GM23248 (cell line): ENCODE results near the gene NOVA2. TPM values are rescaled to one million over a fixed set of nuclear protein-coding genes. Genes with fewer than 3 reads are reported as not detected.
A peak's percentile ranks its signal among the peaks of the same experiment; 100 is the strongest.

Experiments
- DNase-seq: peaks from one replicate; pipeline ENCODE4 v3.0.0-alpha.2; 2015
- H2AFZ ChIP-seq: fragments of 200-600 bp; sonication (generic); 2 replicates; pipeline ENCODE4 v1.6.1; 2016; ENCODE audit warnings: antibody characterized with exemption
- H3F3A ChIP-seq: fragments of 200-600 bp; sonication (generic); 2 replicates; pipeline ENCODE4 v1.6.1; 2016; ENCODE audit warnings: mild to moderate bottlenecking, antibody characterized with exemption, mixed run types; ENCODE audit not compliant: insufficient read depth
- H3K27ac ChIP-seq: fragments of 200-600 bp; sonication (generic); 2 replicates; pipeline ENCODE4 v1.5.1; 2016; ENCODE audit warnings: mild to moderate bottlenecking
- H3K27me3 ChIP-seq: fragments of 200-600 bp; sonication (generic); replicated peaks from 2 replicates; pipeline ENCODE4 v1.6.1; 2016; ENCODE audit warnings: mild to moderate bottlenecking; ENCODE audit not compliant: insufficient read depth
- H3K36me3 ChIP-seq: fragments of 200-600 bp; sonication (generic); 2 replicates; pipeline ENCODE4 v1.6.1; 2016; ENCODE audit warnings: low read depth, mild to moderate bottlenecking
- H3K4me1 ChIP-seq: fragments of 200-600 bp; sonication (generic); 2 replicates; pipeline ENCODE4 v1.6.1; 2016; ENCODE audit warnings: mild to moderate bottlenecking; ENCODE audit not compliant: insufficient read depth
- H3K4me2 ChIP-seq: fragments of 200-600 bp; sonication (generic); one replicate; pipeline ENCODE4 v1.6.1; 2016; ENCODE audit warnings: mild to moderate bottlenecking; ENCODE audit not compliant: unreplicated experiment
- H3K4me3 ChIP-seq: fragments of 200-600 bp; sonication (generic); 2 replicates; pipeline ENCODE4 v1.5.1; 2016; ENCODE audit warnings: mild to moderate bottlenecking
- H3K79me2 ChIP-seq: fragments of 200-600 bp; sonication (generic); 2 replicates; pipeline ENCODE4 v1.6.1; 2016; ENCODE audit warnings: mild to moderate bottlenecking; ENCODE audit not compliant: insufficient read depth
- H3K9ac ChIP-seq: fragments of 200-600 bp; sonication (generic); 2 replicates; pipeline ENCODE4 v1.6.1; 2016; ENCODE audit warnings: mild to moderate bottlenecking
- H3K9me2 ChIP-seq: fragments of 200-600 bp; sonication (generic); 2 replicates; pipeline ENCODE4 v1.6.1; 2016; ENCODE audit warnings: mixed run types, mild to moderate bottlenecking, moderate library complexity; ENCODE audit not compliant: insufficient read depth
- H3K9me3 ChIP-seq: fragments of 200-600 bp; sonication (generic); one replicate; pipeline ENCODE4 v1.6.1; 2017; ENCODE audit warnings: low read depth
- H4K20me1 ChIP-seq: fragments of 200-600 bp; sonication (generic); 2 replicates; pipeline ENCODE4 v1.6.0; 2016; ENCODE audit not compliant: insufficient read depth
- EZH2 ChIP-seq: fragments of 200-600 bp; sonication (generic); IDR thresholded peaks from 2 replicates; pipeline ENCODE4 v1.6.1; 2018; ENCODE audit warnings: antibody characterized with exemption, mild to moderate bottlenecking; ENCODE audit not compliant: insufficient read depth, poor library complexity, severe bottlenecking
- EZH2phosphoT487 ChIP-seq: fragments of 200-600 bp; sonication (generic); IDR thresholded peaks from 2 replicates; pipeline ENCODE4 v1.6.1; 2018; ENCODE audit warnings: antibody characterized with exemption, moderate library complexity, mild to moderate bottlenecking, low read depth; ENCODE audit not compliant: insufficient read depth
- whole genome bisulfite sequencing, 2 experiments: methylation state at CpG; one replicate each; pipeline ENCODE4 v1.1.6; 2015 to 2017; ENCODE audit warnings: low lambda C conversion rate in 2 of 2, low coverage in 1 of 2; ENCODE audit errors: missing lambda C conversion rate in 2 of 2; 5-methylcytosine and 5-hydroxymethylcytosine counted together
- in situ Hi-C: fragments of 300-500 bp; cut with MboI; formaldehyde crosslinking; loops from 2 replicates; pipeline ENCODE4 v1.15.0; 2020
- polyA plus RNA-seq: library from polyadenylated mRNA; unstranded; fragments of >200 nt; fragmentation: Nextera tagmentation; extraction: Ambion mirVana; gene quantifications from 2 replicates; pipeline ENCODE4 v1.2.1, GENCODE V29; 2016
- total RNA-seq: library from RNA; depleted of rRNA; stranded (reverse); fragments of >200 nt; shearing (Covaris generic); gene quantifications from 2 replicates; pipeline ENCODE4 v1.2.3, GENCODE V29; 2014

Gene NOVA2
- total and polyA plus RNA-seq, 2 experiments from 2014 or later, result not detected

GRCh38 chr19:45924891-45925447 is 48.7 kb downstream of the NOVA2 start:
- H3K36me3 ChIP-seq, result no peaks in the 10 kb centered on the region

GRCh38 chr19:45922281-45922680 is 51.4 kb downstream of the NOVA2 start:
- Histone ChIP-seq H3K4me2 (no peak overlapping the region), H2AFZ (no peak overlapping the region), H3K27me3 (peaks cover 13% of the 10 kb centered on the region; the same call in 1 of the 2 replicates), H3K27ac (no peak overlapping the region), H3K9me2 (no peaks in the 10 kb centered on the region), H3K4me1 (no peaks in the 10 kb centered on the region), H3K4me3 (no peak overlapping the region), H3K9ac (no peak overlapping the region), H3K9me3 (no peaks in the 10 kb centered on the region), H4K20me1 (no peaks in the 10 kb centered on the region), H3F3A (no peaks in the 10 kb centered on the region), H3K79me2 (no peaks in the 10 kb centered on the region), H3K36me3 (no peaks in the 10 kb centered on the region)
- peak; percentile 22 for DNase-seq
- TF ChIP-seq EZH2phosphoT487 (no peak), EZH2 (no peak)
- in situ Hi-C loops, result no loop called here
- WGBS, 2 experiments, result 35 to 40% methylated on average over 9 of the region's 9 CpGs

More at GRCh38 chr19:45924891-45925447, 48.7 kb downstream of the NOVA2 start:
- Histone ChIP-seq H3K9me2 (no peaks in the 10 kb centered on the region), H3K4me1 (peaks cover 3% of the 10 kb centered on the region; the same call in 1 of the 2 replicates), H4K20me1 (no peaks in the 10 kb centered on the region), H3K27ac (no peak overlapping the region), H3K4me2 (no peak overlapping the region), H3K9ac (no peak overlapping the region), H3F3A (no peaks in the 10 kb centered on the region), H3K4me3 (no peak overlapping the region), H2AFZ (no peak overlapping the region), H3K9me3 (no peaks in the 10 kb centered on the region), H3K27me3 (no peaks in the 10 kb centered on the region), H3K79me2 (no peaks in the 10 kb centered on the region)
- DNase-seq, result no peak
- in situ Hi-C loops, result no loop called here
- no peak for TF ChIP-seq EZH2phosphoT487
- no peak for TF ChIP-seq EZH2
- 59 to 64% methylated on average over 6 of the region's 6 CpGs for WGBS, 2 experiments

- Histone ChIP-seq H3K4me2 (no peak overlapping the region), H3K9me3 (no peaks in the 10 kb centered on the region), H3K27me3 (peaks cover 14% of the 10 kb centered on the region; the same call in 1 of the 2 replicates), H3K27ac (no peak overlapping the region), H2AFZ (no peak overlapping the region), H4K20me1 (no peaks in the 10 kb centered on the region), H3K4me3 (no peak overlapping the region), H3K36me3 (no peaks in the 10 kb centered on the region), H3K79me2 (no peaks in the 10 kb centered on the region), H3K4me1 (no peaks in the 10 kb centered on the region), H3F3A (no peaks in the 10 kb centered on the region), H3K9ac (no peak overlapping the region), H3K9me2 (no peaks in the 10 kb centered on the region)
- 49 to 59% methylated on average over 7 to 8 of the region's 8 CpGs for WGBS, 2 experiments
- TF ChIP-seq EZH2 (no peak), EZH2phosphoT487 (no peak)
- DNase-seq, result no peak
- in situ Hi-C loops, result no loop called here
Measured at GRCh38 chr19:45920458-45920857, 53.2 kb downstream of the NOVA2 start.

- H3K27me3 ChIP-seq, result peaks cover 14% of the 10 kb centered on the region; the same call in 1 of the 2 replicates
- no peaks in the 10 kb centered on the region for H3K9me3 ChIP-seq
- 75 to 76% methylated on average over 7 of the region's 7 CpGs for WGBS, 2 experiments
- H4K20me1 ChIP-seq, result no peaks in the 10 kb centered on the region
- H3K36me3 ChIP-seq, result no peaks in the 10 kb centered on the region
- no peaks in the 10 kb centered on the region for H3F3A ChIP-seq
- H3K4me3 ChIP-seq, result no peak overlapping the region
- no peak overlapping the region for H3K9ac ChIP-seq
- in situ Hi-C loops, result no loop called here
- TF ChIP-seq EZH2, result no peak
- H3K79me2 ChIP-seq, result no peaks in the 10 kb centered on the region
- no peak overlapping the region for H3K4me2 ChIP-seq
- H3K27ac ChIP-seq, result no peak overlapping the region
- no peaks in the 10 kb centered on the region for H3K4me1 ChIP-seq
- no peak overlapping the region for H2AFZ ChIP-seq
- H3K9me2 ChIP-seq, result no peaks in the 10 kb centered on the region
- DNase-seq, result no peak
Measured at GRCh38 chr19:45919678-45920077, 54.0 kb downstream of the NOVA2 start.
